Right renal cortex interstitium (tissue), 3 donors: ENCODE measurements around the gene QPCTL. TPM values are rescaled to one million over a fixed set of nuclear protein-coding genes. Genes with fewer than 3 reads are reported as not detected.
"Not testable (repeated sequence)": the region's sequence is repeated elsewhere in the genome, so short reads cannot be mapped to it uniquely, and the experiment has no call there.

Experiments used
- DNase-seq, 3 donors: peaks; one replicate each; pipeline ENCODE4 v3.0.0-alpha.2; 2013; ENCODE audit warnings: low read depth in 3 of 3, low spot score in 2 of 3
- polyA plus RNA-seq, 3 donors: library from polyadenylated mRNA; unstranded; fragments of 120-200 nt; gene quantifications; one replicate each; pipeline ENCODE4 v1.2.1, GENCODE V29; 2013; ENCODE audit not compliant: insufficient read length in 3 of 3

Gene QPCTL
- polyA plus RNA-seq, 3 donors: 7.1 to 7.6 (median 7.5) TPM

- DNase-seq: peak in 2 of 3 donors; percentile 15 to 23
Observed at GRCh38 chr19:45716359-45717130, 24.1 kb downstream of the QPCTL start.

DNA sequence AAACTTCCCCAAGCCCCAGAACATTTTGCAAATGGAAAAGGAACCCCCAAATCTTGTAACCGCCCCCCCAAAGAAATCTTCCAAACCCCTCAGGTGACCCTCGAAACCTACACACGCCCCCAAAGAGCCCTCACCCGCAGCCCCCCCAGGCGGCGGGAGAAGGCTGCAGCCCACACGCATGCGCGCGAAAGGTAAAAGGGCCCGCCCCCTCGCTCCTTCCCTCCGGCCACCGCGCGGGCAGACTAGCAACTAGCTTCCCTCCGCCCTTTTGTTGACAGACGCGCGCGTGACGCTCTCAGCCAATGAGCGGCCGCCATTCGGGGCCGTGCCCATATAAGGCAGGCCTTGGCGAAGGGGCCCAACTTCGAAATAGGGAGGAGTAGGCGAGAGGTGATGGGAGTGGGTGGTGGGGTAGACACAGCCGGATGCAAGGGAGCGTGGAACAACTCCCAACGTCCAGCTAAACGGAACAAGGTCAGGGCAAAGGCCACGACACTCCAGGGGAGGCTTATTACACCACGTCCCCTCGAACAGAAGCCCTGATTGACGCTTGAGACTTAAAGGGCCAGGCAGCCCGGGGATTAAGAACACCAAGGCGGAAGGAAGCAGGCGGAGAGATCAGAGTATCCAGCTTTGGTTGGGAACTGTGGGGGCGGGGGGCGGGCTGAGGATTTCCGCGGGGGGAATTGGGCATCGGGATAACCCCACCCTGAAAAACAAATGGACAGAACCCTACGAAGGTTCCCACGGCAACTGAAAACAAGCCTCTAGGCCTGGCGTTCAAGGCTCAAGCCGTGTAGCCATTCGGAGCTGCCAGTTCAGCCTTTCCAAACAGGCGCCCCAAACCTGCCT, 24.9 kb downstream of the QPCTL start:
- peak; percentile 97 to 99 (median 98) for DNase-seq

GRCh38 chr19:45717983-45718650, 25.7 kb downstream of the QPCTL start:
- DNase-seq: no peak

DNA sequence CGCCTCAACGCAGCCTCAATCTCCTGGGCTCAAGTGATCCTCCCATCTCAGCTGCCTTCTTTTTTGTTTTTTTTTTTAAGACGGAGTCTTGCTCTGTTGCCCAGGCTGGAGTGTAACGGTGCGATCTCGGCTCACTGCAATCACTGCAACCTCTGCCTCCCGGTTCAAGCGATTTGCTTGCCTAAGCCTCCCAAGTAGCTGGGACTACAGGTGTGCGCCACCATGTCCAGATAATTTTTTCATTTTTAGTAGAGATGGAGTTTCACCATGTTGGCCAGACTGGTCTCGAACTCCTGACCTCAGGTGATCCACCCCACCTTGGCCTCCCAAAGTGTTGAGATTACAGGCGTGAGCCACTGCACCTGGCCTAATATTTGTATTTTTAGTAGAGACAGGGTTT, 27.6 kb downstream of the QPCTL start:
- not testable (repeated sequence) for DNase-seq

GRCh38 chr19:45728683-45729082, 36.2 kb downstream of the QPCTL start:
- not testable (repeated sequence) for DNase-seq

- no peak for DNase-seq
Observed at GRCh38 chr19:45729800-45730290, 37.4 kb downstream of the QPCTL start.

- DNase-seq: peak; percentile 90 to 98 (median 93)
Observed at GRCh38 chr19:45730368-45731288, 38.2 kb downstream of the QPCTL start, which contains the start of gene FBXO46. Gene FBXO46, minus strand, starts transcription at chr19:45730896. Its CDS starts 17,401 bp downstream, at chr19:45713495.

DNA sequence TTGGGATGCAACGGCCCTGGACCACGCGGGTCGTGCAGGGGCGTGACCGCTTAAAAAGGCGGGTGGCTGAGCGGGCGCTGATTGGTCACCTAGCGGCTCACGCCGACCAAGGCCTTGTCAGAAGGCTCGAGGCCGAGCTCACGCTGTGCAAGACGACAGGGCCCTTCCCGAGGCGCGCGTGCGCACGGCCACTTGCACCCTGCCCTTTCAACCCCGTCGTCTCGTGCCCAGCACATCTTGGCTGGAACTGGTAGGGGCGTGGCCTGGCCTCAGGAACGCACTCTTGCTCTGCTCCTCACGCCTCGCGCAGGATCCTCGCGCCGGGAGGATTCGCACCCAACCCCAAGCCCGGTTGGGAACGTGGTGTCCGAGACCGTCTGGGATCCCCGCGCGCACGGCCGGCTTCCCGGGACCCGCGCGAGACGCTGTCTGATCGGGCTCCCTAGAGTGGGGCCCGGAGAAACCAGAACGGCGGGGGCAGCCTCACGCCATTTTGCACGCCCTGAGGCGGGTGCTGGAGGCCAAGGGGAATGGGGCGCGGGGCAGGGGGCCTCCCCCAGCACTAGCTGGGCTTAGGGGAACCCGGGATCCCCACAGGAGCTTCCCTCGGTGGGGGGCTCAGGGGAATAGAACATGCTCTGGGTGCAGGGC, 40.8 kb downstream of the QPCTL start, which contains the start of gene MEIOSIN:
Gene MEIOSIN (plus strand): TSS at position 280 of the 651 bp plus-strand sequence. CDS start 1,938 bp downstream, outside the sequence.
- DNase-seq: no peak

- no peak for DNase-seq
Observed at GRCh38 chr19:45739498-45740439, 47.3 kb downstream of the QPCTL start.

GRCh38 chr19:45742969-45743368, 50.5 kb downstream of the QPCTL start:
- DNase-seq: no peak

DNA sequence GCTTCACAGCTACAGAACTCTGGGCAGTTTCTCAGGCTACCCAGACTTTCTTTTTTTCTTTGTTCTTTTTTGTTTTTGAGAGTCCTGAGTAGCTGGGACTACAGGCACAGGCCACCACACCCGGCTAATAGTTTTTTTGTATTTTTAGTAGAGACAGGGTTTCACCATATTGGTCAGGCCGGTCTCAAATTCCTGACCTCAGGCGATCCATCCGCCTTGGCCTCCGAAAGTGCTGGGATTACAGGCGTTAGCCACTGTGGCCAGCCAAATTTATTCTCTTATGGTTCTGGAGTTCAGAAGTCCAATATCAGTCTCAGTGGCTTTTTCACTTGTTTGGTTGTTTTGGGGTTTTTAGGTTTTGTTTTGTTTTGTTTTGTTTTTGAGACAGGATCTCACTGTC, 53.1 kb downstream of the QPCTL start:
- no peak for DNase-seq

DNA sequence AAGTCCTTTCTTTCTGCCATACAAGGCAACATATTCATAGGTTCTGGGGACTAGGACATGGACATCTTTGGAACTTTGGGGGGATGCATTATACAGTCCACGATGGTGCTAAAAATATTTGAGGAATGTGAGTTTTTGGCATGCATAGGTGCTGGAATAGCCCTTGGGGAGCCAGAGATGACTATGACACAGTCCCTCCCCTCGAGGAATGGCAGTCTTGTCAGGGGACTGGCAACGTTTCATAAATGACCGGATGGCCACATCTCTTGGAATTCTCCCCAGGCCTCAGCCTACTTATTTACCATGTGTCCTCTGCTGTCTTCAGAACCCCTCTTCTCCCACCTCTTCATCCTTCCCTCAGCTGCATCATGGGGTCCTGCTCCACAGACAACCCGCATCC, 54.4 kb downstream of the QPCTL start:
- no peak for DNase-seq

- no peak for DNase-seq
Observed at GRCh38 chr19:45747513-45747912, 55.0 kb downstream of the QPCTL start.

DNA sequence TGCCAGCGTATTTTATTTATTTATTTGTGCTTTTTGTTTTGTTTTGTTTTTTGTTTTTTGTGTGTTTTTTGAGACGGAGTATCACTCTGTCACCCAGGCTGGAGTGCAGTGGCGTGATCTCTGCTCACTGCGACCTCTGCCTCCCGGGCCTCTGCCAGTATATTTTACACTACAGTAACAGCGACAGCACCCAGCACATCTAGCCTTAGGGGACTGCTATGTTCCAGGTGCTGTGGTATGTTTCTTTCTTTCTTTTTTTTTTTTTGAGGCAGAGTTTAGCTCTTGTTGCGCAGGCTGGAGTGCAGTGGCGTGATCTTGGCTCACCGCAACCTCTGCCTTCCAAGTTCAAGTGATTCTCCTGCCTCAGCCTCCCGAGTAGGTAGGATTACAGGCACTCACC, 59.0 kb downstream of the QPCTL start:
- DNase-seq: not testable (repeated sequence)

- DNase-seq: no peak
Observed at GRCh38 chr19:45752639-45753038, 60.2 kb downstream of the QPCTL start.

GRCh38 chr19:45753548-45753947, 61.1 kb downstream of the QPCTL start:
- no peak for DNase-seq
